ENCODE measurements around the gene FTO.

Gene FTO

GRCh38 chr16:53891409-53892139, 187.6 kb downstream of the FTO start:
- DNase-seq (ENCODE audit: low spot score) = no peak
- no peak for TF ChIP-seq CTCF (IDR thresholded peaks at IDR 0.05; ENCODE audit: extremely low read depth, missing control alignments)

- DNase-seq (ENCODE audit: low spot score) = peak; percentile 24
- TF ChIP-seq CTCF (IDR thresholded peaks at IDR 0.05; ENCODE audit: extremely low read depth, missing control alignments) = peak; percentile 59
Measured at GRCh38 chr16:53892155-53892554, 188.2 kb downstream of the FTO start.

GRCh38 chr16:53893731-53894435, 189.9 kb downstream of the FTO start:
- TF ChIP-seq CTCF (IDR thresholded peaks at IDR 0.05; ENCODE audit: extremely low read depth, missing control alignments) = no peak
- DNase-seq (ENCODE audit: low spot score) = no peak

GRCh38 chr16:53894686-53895085, 190.7 kb downstream of the FTO start:
- DNase-seq (ENCODE audit: low spot score) = no peak
- no peak for TF ChIP-seq CTCF (IDR thresholded peaks at IDR 0.05; ENCODE audit: extremely low read depth, missing control alignments)

- TF ChIP-seq CTCF (IDR thresholded peaks at IDR 0.05; ENCODE audit: extremely low read depth, missing control alignments) = no peak
- no peak for DNase-seq (ENCODE audit: low spot score)
Measured at GRCh38 chr16:53895433-53895832, 191.5 kb downstream of the FTO start.

GRCh38 chr16:53895851-53896250, 191.9 kb downstream of the FTO start:
- DNase-seq (ENCODE audit: low spot score) = no peak
- no peak for TF ChIP-seq CTCF (IDR thresholded peaks at IDR 0.05; ENCODE audit: extremely low read depth, missing control alignments)

GRCh38 chr16:53896722-53897121, 192.8 kb downstream of the FTO start:
- TF ChIP-seq CTCF (IDR thresholded peaks at IDR 0.05; ENCODE audit: extremely low read depth, missing control alignments) = no peak

More at GRCh38 chr16:53896722-53897121, 192.8 kb downstream of the FTO start:
- no peak for DNase-seq (ENCODE audit: low spot score)

All from GM20000 (cell line).